Subcutaneous adipose tissue (tissue), 4 donors: ENCODE results near the gene KASH5. TPM values are rescaled to one million over a fixed set of nuclear protein-coding genes. Genes with fewer than 3 reads are reported as not detected.

Experiments used
- CTCF ChIP-seq: fragments of 450-650 bp; IDR thresholded peaks from one replicate; pipeline ENCODE4 v1.5.1; 2016; ENCODE audit warnings: low read depth, mild to moderate bottlenecking, control low read depth, antibody characterized with exemption, moderate library complexity
- total RNA-seq, 4 donors: library from RNA; depleted of rRNA; stranded (reverse); fragments of >200 nt; gene quantifications; one replicate each; pipeline ENCODE4 v1.1.0, GENCODE V29; 2016

The KASH5 gene
- total RNA-seq, 4 donors from 2014 or later: not detected

GRCh38 chr19:49442354-49442753 is 54.3 kb downstream of the KASH5 start:
- TF ChIP-seq CTCF: no peak

GRCh38 chr19:49442771-49443365 is 54.8 kb downstream of the KASH5 start:
- TF ChIP-seq CTCF: no peak

GRCh38 chr19:49443366-49444099 is 55.5 kb downstream of the KASH5 start:
- TF ChIP-seq CTCF: no peak

- TF ChIP-seq CTCF: no peak
Observed at GRCh38 chr19:49445997-49446396, 57.9 kb downstream of the KASH5 start.

GRCh38 chr19:49447485-49448431 is 59.7 kb downstream of the KASH5 start:
- TF ChIP-seq CTCF: no peak

- TF ChIP-seq CTCF: no peak
Observed at GRCh38 chr19:49448432-49448786, 60.4 kb downstream of the KASH5 start.

- no peak for TF ChIP-seq CTCF
Observed at GRCh38 chr19:49450405-49450804, 62.4 kb downstream of the KASH5 start.
